ENCODE measurements around the gene CTCFL. TPM values are rescaled to one million over a fixed set of nuclear protein-coding genes. Genes with fewer than 3 reads are reported as not detected.

CTCFL gene, protein sequence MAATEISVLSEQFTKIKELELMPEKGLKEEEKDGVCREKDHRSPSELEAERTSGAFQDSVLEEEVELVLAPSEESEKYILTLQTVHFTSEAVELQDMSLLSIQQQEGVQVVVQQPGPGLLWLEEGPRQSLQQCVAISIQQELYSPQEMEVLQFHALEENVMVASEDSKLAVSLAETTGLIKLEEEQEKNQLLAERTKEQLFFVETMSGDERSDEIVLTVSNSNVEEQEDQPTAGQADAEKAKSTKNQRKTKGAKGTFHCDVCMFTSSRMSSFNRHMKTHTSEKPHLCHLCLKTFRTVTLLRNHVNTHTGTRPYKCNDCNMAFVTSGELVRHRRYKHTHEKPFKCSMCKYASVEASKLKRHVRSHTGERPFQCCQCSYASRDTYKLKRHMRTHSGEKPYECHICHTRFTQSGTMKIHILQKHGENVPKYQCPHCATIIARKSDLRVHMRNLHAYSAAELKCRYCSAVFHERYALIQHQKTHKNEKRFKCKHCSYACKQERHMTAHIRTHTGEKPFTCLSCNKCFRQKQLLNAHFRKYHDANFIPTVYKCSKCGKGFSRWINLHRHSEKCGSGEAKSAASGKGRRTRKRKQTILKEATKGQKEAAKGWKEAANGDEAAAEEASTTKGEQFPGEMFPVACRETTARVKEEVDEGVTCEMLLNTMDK
- 1 to 10 TPM; 1.4 to 3.4 (median 2.2) TPM for polyA plus RNA-seq (ENCODE audit: insufficient read length in 3 of 3)

DNA sequence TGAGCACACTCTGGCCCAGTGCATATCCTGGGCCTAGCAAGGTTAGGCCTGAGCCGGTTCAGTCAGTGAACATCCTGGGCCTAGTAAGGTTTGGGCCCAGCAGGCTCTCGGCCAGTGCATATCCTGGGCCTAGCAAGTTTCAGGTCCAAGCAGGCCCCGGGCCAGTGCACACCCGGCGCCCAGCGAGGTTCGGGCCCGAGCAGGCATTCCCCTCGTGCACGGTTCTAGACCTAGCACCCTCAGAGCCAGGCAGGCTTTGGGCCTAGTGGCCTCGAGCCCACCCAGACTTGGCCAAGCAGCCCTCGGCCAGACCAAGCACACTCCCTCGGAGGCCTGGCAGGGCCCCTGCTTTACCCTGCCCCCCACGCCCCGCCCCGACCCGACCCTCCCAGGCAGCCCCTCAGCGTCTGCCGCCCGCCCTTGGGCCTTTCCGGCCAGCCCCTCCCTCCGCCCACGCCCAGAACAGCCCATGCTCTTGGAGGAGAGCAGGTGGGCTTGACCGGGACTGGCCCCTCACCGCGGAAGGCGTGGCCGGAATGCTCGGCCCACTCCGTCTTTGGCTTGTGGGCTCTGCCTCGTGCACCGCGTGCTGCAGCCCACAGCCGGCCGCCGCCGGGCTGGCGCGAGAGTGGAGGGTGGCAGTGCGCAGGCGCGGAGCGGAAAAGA is at the start of gene CTCFL:
CTCFL (minus strand) TSS at position 630 of the 666 bp plus-strand sequence. CDS start 935 bp downstream, outside the sequence.
- DNase-seq (ENCODE audit: low read depth in 3 of 3, low spot score in 2 of 3): no peak

DNA sequence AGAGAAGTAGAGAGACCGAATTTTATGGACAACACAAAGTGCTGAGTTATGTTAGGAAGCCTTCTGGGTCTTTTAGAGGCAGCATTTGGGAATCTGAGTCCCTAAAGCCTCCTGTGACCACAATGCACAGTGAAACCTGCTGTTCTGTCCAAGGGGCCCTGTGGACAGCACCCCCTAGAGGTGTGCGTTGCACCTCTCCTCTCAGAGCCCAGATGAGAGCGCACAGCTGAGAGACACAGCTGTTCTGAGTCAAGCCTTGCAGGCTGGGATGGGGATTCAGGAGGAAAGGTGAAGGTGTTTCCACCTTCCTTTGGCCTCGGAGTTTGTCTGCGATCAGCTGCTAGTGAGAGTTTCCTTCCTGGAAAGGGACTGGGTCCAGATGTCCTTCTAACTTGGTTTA is 49.0 kb upstream of the CTCFL start:
- DNase-seq (ENCODE audit: low read depth in 3 of 3, low spot score in 2 of 3): no peak

- DNase-seq (ENCODE audit: low read depth in 3 of 3, low spot score in 2 of 3): no peak
Measured at GRCh38 chr20:57573242-57573641, 48.3 kb upstream of the CTCFL start.

GRCh38 chr20:57571782-57572416 is 47.0 kb upstream of the CTCFL start:
- no peak for DNase-seq (ENCODE audit: low read depth in 3 of 3, low spot score in 2 of 3)

GRCh38 chr20:57570920-57571319 is 46.0 kb upstream of the CTCFL start:
- DNase-seq (ENCODE audit: low read depth in 3 of 3, low spot score in 2 of 3): no peak

DNA sequence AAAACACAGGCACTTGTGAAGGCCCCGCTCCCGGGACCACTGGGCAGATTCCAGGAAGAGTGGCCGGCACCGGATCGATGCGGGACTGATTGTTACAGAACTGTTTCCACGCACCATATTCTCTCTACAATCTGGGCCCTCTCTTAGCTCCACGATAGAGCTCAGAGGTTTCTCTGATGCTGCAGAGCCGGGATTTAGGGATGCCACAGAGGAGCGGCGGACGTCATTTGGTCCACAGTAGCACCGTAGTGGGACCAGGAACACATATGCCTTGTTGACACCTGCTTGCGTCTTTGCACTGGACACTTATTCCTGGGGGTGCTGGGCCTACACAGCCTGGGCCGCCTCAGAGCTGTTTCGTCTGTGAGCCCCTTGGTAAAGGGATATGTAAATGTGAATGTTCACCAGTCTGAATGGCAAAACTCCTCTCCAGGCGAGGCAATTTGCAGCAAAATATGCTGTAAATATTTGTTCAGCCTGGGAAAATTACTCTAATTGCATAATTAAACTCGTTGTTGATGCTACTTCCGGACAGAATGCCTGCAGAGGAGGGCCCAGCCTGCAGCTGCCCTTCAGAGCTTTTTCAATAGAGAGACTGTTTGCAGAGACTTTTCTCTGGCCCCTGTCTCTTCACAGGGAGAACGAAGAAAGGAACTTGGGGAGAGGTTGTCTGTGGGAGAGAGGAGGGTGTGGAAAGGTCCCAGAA is 45.4 kb upstream of the CTCFL start:
- DNase-seq (ENCODE audit: low read depth in 3 of 3, low spot score in 2 of 3): no peak

- no peak for DNase-seq (ENCODE audit: low read depth in 3 of 3, low spot score in 2 of 3)
Measured at GRCh38 chr20:57568960-57569359, 44.0 kb upstream of the CTCFL start.

DNA sequence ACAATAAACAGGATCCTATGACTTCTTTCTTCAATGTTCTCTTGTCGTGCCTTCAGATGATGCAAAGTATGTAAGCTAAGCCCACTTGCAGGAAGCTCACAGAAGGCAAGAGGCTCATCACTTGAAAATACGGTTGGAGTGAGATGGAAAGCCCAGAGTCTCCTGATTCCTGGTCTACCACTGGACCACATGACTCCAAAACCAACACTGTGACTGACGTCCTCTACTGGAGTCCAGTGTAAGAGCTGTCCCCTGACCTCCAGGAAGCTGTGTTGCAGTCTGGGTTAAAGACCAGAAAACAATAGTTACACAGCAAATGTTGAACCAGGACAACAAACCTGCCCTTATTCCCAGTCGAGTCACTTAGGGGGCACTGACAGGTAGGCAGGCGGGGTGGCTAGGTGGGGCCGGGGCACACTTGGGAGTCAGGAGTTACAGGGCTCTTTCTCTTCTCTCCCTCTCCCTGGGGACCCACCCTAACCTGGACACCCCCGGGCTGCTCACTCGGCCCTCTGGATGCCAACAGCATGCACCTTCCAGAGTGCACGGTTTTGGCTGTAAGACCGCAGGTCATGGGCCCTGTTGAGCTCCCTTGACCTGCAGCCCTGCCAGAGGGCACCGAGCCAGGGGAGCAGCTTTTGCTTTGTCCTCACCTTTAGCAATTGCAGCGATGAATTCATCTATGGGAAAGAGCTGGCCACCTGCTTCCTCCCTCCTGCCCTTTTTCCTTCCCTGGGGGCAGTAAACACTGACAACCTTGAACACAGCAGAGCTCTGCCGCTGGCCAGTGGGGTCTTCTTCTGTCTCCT is 43.4 kb upstream of the CTCFL start:
- no peak for DNase-seq (ENCODE audit: low read depth in 3 of 3, low spot score in 2 of 3)

DNA sequence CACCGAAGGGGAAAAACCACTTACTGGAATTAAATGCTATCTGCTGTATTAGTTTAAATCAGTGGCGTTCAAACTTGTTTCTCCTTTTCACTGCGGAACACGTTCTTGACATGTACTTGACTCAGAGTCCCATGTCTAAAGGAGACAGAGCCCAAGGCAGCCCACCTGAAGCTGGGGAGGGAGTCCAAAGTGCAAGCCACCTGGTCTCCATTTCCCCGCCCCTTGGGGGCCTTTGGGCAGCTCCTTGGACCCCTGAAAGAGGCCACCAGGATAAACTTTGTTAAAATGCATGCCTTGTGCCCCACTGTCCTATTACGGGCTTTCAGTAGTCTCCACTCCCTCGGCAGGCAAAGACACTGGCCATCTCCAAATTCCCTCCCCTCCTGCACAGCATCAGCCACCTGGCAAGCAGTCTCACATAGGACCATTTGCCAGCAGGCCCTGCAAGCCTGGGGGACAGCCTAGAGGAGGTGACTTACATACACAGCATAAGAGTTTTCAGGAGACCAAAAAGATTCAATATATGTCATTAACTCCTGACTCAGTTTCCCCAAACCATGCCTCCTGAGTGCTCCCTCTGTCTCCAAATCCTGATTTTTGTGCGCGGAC is 42.6 kb upstream of the CTCFL start:
- DNase-seq (ENCODE audit: low read depth in 3 of 3, low spot score in 2 of 3): no peak

- DNase-seq (ENCODE audit: low read depth in 3 of 3, low spot score in 2 of 3): no peak
Measured at GRCh38 chr20:57566803-57567459, 42.0 kb upstream of the CTCFL start.

DNA sequence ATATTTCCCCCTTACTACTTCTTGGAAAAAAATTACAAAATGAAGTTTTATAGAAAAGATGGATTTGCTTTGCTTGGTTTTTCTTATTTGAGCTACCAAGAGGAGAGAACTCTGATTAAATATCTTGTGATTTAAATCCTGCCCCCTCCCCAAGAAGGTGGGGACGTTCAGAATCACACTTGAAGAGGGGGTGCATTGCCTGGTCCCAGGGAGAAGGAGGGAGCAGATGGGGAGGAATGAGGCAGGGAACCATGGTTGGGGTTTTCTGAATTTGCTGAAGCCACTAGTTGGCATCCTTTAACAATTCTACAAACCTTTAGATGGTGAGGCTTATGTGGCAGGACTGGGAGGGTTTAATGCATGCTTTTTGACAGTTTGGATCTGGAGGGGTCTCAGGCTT is 41.5 kb upstream of the CTCFL start:
- no peak for DNase-seq (ENCODE audit: low read depth in 3 of 3, low spot score in 2 of 3)

DNA sequence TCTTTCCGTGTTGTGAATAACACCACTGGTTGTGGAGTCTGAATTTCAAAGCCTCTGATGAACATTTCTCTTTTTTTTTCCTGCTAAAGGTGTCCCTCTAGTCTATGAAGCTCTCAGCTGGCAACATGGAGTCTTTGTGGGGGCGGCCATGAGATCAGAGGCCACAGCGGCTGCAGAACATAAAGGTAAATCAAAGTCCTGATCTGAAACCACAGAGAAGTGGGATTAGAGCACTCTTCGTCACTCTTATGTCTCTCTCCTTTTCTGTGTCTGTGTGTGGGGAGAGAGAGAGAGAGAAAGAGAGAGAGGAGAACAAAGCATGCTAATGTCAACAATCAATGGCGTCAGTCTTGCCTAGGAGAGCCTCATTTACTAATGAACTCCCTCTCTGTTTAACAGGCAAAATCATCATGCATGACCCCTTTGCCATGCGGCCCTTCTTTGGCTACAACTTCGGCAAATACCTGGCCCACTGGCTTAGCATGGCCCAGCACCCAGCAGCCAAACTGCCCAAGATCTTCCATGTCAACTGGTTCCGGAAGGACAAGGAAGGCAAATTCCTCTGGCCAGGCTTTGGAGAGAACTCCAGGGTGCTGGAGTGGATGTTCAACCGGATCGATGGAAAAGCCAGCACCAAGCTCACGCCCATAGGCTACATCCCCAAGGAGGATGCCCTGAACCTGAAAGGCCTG is 40.2 kb upstream of the CTCFL start:
- no peak for DNase-seq (ENCODE audit: low read depth in 3 of 3, low spot score in 2 of 3)

DNA sequence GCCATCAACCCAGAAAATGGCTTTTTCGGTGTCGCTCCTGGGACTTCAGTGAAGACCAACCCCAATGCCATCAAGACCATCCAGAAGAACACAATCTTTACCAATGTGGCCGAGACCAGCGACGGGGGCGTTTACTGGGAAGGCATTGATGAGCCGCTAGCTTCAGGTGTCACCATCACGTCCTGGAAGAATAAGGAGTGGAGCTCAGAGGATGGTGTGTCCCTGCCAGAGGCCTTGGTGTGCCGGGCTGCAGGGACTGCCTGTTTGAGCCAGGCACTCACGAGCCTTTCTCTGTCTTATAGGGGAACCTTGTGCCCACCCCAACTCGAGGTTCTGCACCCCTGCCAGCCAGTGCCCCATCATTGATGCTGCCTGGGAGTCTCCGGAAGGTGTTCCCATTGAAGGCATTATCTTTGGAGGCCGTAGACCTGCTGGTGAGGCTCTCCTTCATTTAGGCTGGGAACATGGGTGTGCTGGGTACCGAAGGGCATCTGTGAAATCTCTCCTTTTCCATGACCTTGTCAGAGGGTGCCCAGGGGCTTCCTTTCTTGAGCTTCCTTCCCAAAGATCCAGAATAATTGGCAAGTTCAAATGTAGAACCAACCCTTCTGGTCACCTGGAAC is 39.4 kb upstream of the CTCFL start:
- no peak for DNase-seq (ENCODE audit: low read depth in 3 of 3, low spot score in 2 of 3)

GRCh38 chr20:57563522-57563921 is 38.6 kb upstream of the CTCFL start:
- DNase-seq (ENCODE audit: low read depth in 3 of 3, low spot score in 2 of 3): no peak

DNA sequence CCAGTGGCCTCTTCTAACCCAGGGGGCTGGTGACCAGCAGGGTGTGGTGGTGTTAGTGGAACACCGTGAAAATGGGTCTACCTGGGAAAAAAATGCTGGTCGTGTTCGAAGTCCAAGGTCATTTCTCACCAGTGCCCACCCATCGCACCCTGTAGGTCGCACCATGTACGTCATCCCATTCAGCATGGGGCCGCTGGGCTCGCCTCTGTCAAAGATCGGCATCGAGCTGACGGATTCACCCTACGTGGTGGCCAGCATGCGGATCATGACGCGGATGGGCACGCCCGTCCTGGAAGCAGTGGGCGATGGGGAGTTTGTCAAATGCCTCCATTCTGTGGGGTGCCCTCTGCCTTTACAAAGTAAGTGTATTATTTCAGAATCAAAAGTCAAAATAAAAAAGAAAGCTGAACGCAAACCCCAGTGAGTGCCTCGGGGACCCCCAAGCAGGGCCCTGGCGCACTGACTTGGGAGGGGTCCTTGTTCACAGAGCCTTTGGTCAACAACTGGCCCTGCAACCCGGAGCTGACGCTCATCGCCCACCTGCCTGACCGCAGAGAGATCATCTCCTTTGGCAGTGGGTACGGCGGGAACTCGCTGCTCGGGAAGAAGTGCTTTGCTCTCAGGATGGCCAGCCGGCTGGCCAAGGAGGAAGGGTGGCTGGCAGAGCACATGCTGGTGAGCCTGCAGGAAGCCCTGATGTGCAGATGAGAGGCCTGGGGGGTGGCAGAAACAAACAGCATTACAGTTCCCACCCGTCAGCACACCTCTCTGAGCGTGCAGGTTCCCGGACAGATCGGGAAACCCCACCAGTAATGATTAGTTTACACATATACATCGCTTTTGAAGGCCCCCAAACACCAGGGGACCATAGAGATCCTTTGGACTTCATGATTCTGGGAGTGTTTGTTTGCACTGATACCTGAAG is 37.9 kb upstream of the CTCFL start:
- no peak for DNase-seq (ENCODE audit: low read depth in 3 of 3, low spot score in 2 of 3)
